Mesodermal cell (in vitro differentiated cells): Measurements from ENCODE around the gene MICA.
"Not testable (repeated sequence)": the region's sequence is repeated elsewhere in the genome, so short reads cannot be mapped to it uniquely, and the experiment has no call there.

ENCODE experiments used
- H3K27ac ChIP-seq: 2 replicates; pipeline ENCODE4 v1.7.0; 2013; ENCODE audit warnings: mild to moderate bottlenecking, low read depth, low read length, moderate library complexity; ENCODE audit not compliant: severe bottlenecking
- H3K36me3 ChIP-seq: 2 replicates; pipeline ENCODE4 v1.7.1; 2013; ENCODE audit warnings: mild to moderate bottlenecking, low read length, moderate library complexity; ENCODE audit not compliant: control insufficient read depth, insufficient read depth
- H3K4me1 ChIP-seq: one replicate; pipeline ENCODE4 v1.7.1; 2013; ENCODE audit warnings: mild to moderate bottlenecking, low read length; ENCODE audit not compliant: insufficient read depth, control insufficient read depth, poor library complexity, severe bottlenecking
- H3K4me3 ChIP-seq: 2 replicates; pipeline ENCODE4 v1.7.0; 2013; ENCODE audit warnings: low read length, control low read depth, mild to moderate bottlenecking; ENCODE audit not compliant: insufficient read depth, poor library complexity, severe bottlenecking; ENCODE audit errors: extremely low read depth
- H3K9me3 ChIP-seq: 2 replicates; pipeline ENCODE4 v1.7.1; 2013; ENCODE audit warnings: mild to moderate bottlenecking, low read length, moderate library complexity; ENCODE audit not compliant: control insufficient read depth
- WGBS, 2 experiments: methylation state at CpG; one replicate each; pipeline ENCODE4 v1.1.5; 2013; ENCODE audit warnings: missing lambda C conversion rate in 2 of 2; ENCODE audit not compliant: insufficient coverage in 2 of 2; 5-methylcytosine and 5-hydroxymethylcytosine counted together

Gene MICA

DNA sequence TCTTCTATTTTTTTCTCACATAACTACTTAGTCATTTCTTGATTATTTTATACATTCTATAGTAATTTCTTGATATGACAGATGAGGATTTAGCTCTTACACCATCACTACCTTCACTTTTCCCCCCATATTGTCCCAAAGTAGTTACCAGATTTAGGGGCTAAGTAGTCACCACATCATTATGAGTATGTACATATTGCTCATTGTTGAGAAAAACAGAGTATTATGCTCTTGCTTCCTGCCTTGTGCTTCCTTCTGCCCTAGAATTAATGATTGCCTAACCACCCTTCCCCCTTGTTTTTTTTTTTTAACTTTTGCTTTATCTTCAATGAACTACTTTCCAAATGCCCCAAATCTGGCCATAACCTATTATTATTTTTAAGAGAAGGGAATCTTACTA, 39.6 kb upstream of the MICA start:
- no peak overlapping the region for H3K27ac ChIP-seq
- no peaks in the 10 kb centered on the region for H3K4me1 ChIP-seq
- H3K9me3 ChIP-seq = no peaks in the 10 kb centered on the region
- H3K4me3 ChIP-seq = no peak overlapping the region
- no peaks in the 10 kb centered on the region for H3K36me3 ChIP-seq

DNA sequence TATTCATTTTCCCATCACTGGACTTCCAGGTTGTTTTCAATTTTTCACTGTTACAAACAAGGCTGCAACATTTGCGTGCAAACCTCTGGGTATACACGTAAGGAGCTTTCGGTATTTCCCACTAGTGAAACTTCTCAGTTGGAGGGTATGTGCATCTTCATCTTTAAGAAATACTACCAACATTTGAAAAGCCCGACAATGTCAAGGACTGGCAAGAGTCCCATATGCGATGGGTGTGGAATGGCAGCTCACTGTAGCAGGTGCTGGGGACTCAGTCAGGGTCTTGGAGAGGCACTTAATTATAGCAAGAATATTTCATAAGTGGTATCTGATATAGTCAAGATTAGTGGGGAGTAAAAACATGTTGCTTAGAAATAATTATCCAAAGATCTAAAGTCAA, 37.5 kb upstream of the MICA start:
- WGBS, 2 experiments = 90% methylated on average over 2 of the region's 5 CpGs; no CpG with 5 or more reads in 1 of the 2 experiments
- Histone ChIP-seq H3K27ac (no peak overlapping the region), H3K4me3 (no peak overlapping the region), H3K4me1 (no peaks in the 10 kb centered on the region), H3K9me3 (no peaks in the 10 kb centered on the region), H3K36me3 (no peaks in the 10 kb centered on the region)

GRCh38 chr6:31366693-31367470, 36.5 kb upstream of the MICA start:
- Histone ChIP-seq H3K36me3 (no peaks in the 10 kb centered on the region), H3K4me1 (no peaks in the 10 kb centered on the region), H3K9me3 (no peaks in the 10 kb centered on the region), H3K27ac (no peak overlapping the region), H3K4me3 (no peak overlapping the region)
- WGBS, 2 experiments = 15 to 16% methylated on average over 25 to 26 of the region's 30 CpGs

GRCh38 chr6:31368461-31368860, 34.9 kb upstream of the MICA start:
- WGBS, 2 experiments = 80% methylated on average over 1 of the region's 2 CpGs; no CpG with 5 or more reads in 1 of the 2 experiments
- Histone ChIP-seq H3K4me3 (no peak overlapping the region), H3K4me1 (no peaks in the 10 kb centered on the region), H3K36me3 (no peaks in the 10 kb centered on the region), H3K27ac (no peak overlapping the region), H3K9me3 (no peaks in the 10 kb centered on the region)

DNA sequence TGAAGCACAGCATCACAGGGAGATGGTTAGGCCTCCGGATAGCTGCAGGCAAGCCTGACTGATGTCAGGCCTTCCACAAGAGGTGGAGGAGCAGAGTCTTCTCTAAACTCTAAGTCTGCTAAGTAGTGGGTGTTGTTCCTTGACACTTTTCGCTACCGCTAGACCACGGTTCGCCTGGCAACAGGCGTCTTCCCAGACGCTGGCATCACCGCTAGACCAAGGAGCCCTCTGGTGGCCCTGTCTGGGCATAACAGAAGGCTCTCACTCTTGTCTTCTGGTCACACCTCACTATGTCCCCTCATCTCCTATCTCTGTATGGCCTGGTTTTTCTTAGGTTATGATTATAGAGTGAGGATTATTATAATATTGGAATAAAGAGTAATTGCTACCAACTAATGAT, 29.3 kb upstream of the MICA start:
- not testable (repeated sequence) for H3K9me3 ChIP-seq, H3K27ac ChIP-seq, H3K4me3 ChIP-seq, H3K4me1 ChIP-seq, H3K36me3 ChIP-seq
- 28 to 39% methylated on average over 6 to 7 of the region's 8 CpGs for WGBS, 2 experiments

- no peak overlapping the region for H3K4me3 ChIP-seq
Observed at GRCh38 chr6:31375699-31376098, 27.7 kb upstream of the MICA start.

GRCh38 chr6:31377029-31377428, 26.4 kb upstream of the MICA start:
- no peak overlapping the region for H3K27ac ChIP-seq
- H3K9me3 ChIP-seq = no peaks in the 10 kb centered on the region
- H3K4me1 ChIP-seq = no peaks in the 10 kb centered on the region
- no peaks in the 10 kb centered on the region for H3K36me3 ChIP-seq
- H3K4me3 ChIP-seq = no peak overlapping the region
- WGBS, 2 experiments = 73 to 82% methylated on average over 3 of the region's 4 CpGs

More at GRCh38 chr6:31375699-31376098, 27.7 kb upstream of the MICA start:
- no peaks in the 10 kb centered on the region for H3K36me3 ChIP-seq
- H3K27ac ChIP-seq = no peak overlapping the region
- H3K9me3 ChIP-seq = no peaks in the 10 kb centered on the region
- no peaks in the 10 kb centered on the region for H3K4me1 ChIP-seq

DNA sequence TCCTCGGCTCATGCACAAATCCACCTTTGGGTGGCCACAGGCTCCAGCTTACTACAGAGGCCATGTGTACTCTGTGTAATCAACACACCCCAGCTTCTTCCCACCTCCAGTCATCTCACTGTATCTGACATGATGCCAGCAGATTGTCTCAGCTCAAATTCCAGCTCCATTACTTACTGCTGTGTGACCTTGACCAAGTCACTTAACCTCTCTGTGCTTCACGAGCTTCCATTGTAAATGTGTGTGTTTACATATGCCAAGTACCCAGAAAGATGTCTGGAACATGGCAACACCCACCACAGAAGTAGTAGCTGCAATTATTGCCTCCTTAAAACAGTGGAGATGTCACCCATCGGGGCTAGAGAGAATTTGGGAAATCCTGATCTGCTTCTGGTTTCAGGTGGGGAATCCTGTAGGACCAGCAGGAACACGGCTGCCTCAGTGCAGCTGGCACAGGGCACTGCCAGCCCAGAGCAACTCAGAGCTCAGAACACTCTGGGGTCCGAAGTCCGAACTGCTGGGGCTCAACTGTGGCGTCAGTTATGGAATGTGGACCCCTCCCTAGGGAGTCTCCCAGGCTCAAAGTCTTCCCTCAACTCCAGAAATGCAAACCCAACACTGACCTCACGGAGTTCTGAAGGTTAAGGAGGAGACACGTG, 25.2 kb upstream of the MICA start:
- H3K9me3 ChIP-seq = no peaks in the 10 kb centered on the region
- H3K4me1 ChIP-seq = no peaks in the 10 kb centered on the region
- 83 to 92% methylated on average over 7 of the region's 9 CpGs for WGBS, 2 experiments
- no peak overlapping the region for H3K4me3 ChIP-seq
- H3K36me3 ChIP-seq = no peaks in the 10 kb centered on the region
- H3K27ac ChIP-seq = no peak overlapping the region

GRCh38 chr6:31378721-31379103, 24.7 kb upstream of the MICA start:
- 87 to 88% methylated on average over 6 of the region's 6 CpGs for WGBS, 2 experiments
- H3K36me3 ChIP-seq = no peaks in the 10 kb centered on the region
- H3K4me3 ChIP-seq = no peak overlapping the region
- no peaks in the 10 kb centered on the region for H3K4me1 ChIP-seq
- no peak overlapping the region for H3K27ac ChIP-seq
- no peaks in the 10 kb centered on the region for H3K9me3 ChIP-seq

GRCh38 chr6:31379850-31380249, 23.5 kb upstream of the MICA start:
- no peak overlapping the region for H3K27ac ChIP-seq
- H3K4me3 ChIP-seq = no peak overlapping the region
- WGBS, 2 experiments = 85 to 92% methylated on average over 7 to 10 of the region's 10 CpGs
- no peaks in the 10 kb centered on the region for H3K9me3 ChIP-seq
- H3K36me3 ChIP-seq = no peaks in the 10 kb centered on the region
- no peaks in the 10 kb centered on the region for H3K4me1 ChIP-seq

DNA sequence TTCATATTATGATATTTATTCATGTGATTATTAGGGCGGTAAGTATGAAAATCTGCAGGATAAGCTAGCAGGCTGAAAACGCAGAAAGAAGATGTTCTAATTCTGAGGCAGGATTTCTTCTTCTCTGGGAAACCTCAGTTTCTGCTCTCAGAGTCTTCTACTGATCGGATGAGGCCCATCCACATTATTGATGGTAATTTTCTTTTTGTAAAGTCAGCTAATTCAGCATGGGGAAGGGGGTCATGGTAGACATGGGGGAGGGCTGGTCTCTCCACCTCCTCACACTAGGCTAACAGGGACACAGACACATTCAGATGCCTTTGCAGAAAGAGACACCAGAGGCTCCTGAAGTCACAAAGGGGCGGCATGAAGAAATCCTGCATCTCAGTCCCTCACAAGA, 21.7 kb upstream of the MICA start:
- no peak overlapping the region for H3K4me3 ChIP-seq
- H3K4me1 ChIP-seq = no peaks in the 10 kb centered on the region
- no peak overlapping the region for H3K27ac ChIP-seq
- H3K9me3 ChIP-seq = no peaks in the 10 kb centered on the region
- no peaks in the 10 kb centered on the region for H3K36me3 ChIP-seq
- WGBS, 2 experiments = 93 to 94% methylated on average over 3 of the region's 4 CpGs
